ENCODE measurements around the gene LRRC8E. TPM values are rescaled to one million over a fixed set of nuclear protein-coding genes. Genes with fewer than 3 reads are reported as not detected.

The LRRC8E gene
- total RNA-seq, 1 experiment from 2014 or later = 10.3 TPM

- peaks cover 25% of the 10 kb centered on the region for H3K4me1 Mint-ChIP-seq (ENCODE audit: insufficient read depth, unreplicated experiment)
- H3K27me3 Mint-ChIP-seq (ENCODE audit: insufficient read depth, unreplicated experiment) = no peaks in the 10 kb centered on the region
- no TSS peak for BruUV-seq (replicated peaks)
- POLR2A ChIA-PET = interaction anchor here (0.5 to 1.8 kb wide), 3 partner anchors 16 to 29 kb away, joined by 4 to 5 read pairs (median 4); partner anchors contain the start of gene LRRC8E
- no peak for TF ChIP-seq CTCF (IDR thresholded peaks at IDR 0.05; ENCODE audit: unreplicated experiment)
- DNase-seq (ENCODE audit: unreplicated experiment) = no peak
- peaks cover 7% of the 10 kb centered on the region for H3K36me3 Mint-ChIP-seq (ENCODE audit: insufficient read depth, unreplicated experiment)
- H3K9me3 Mint-ChIP-seq (ENCODE audit: unreplicated experiment) = no peaks in the 10 kb centered on the region
- CTCF ChIA-PET = interaction anchor here (1.3 kb wide), 1 partner anchor 20 kb away, joined by 5 read pairs; no protein-coding TSS in a partner anchor
- peak overlapping the region; percentile 68 for H3K4me3 Mint-ChIP-seq (ENCODE audit: unreplicated experiment)
- intact Hi-C loops (cut with micrococcal nuclease) = no loop called here
- H3K27ac Mint-ChIP-seq (ENCODE audit: low read depth, unreplicated experiment) = no peak overlapping the region
These were observed 15.8 kb upstream of the LRRC8E start for GRCh38 chr19:7872306-7873204.

GRCh38 chr19:7873304-7874075 lies 14.8 kb upstream of the LRRC8E start:
- peaks cover 25% of the 10 kb centered on the region for H3K4me1 Mint-ChIP-seq (ENCODE audit: insufficient read depth, unreplicated experiment)
- ChIA-PET CTCF (interaction anchor here (1.3 kb wide), 1 partner anchor 21 kb away, joined by 5 read pairs; no protein-coding TSS in a partner anchor), POLR2A (no interaction called here)
- no peaks in the 10 kb centered on the region for H3K27me3 Mint-ChIP-seq (ENCODE audit: insufficient read depth, unreplicated experiment)
- H3K9me3 Mint-ChIP-seq (ENCODE audit: unreplicated experiment) = no peaks in the 10 kb centered on the region
- no TSS peak for BruUV-seq (replicated peaks)
- peaks cover 7% of the 10 kb centered on the region for H3K36me3 Mint-ChIP-seq (ENCODE audit: insufficient read depth, unreplicated experiment)
- no peak for TF ChIP-seq CTCF (IDR thresholded peaks at IDR 0.05; ENCODE audit: unreplicated experiment)
- no peak overlapping the region for H3K27ac Mint-ChIP-seq (ENCODE audit: low read depth, unreplicated experiment)
- no peak overlapping the region for H3K4me3 Mint-ChIP-seq (ENCODE audit: unreplicated experiment)
- DNase-seq (ENCODE audit: unreplicated experiment) = no peak
- intact Hi-C loops (cut with micrococcal nuclease) = no loop called here

- no peak within 1 kb of the TSS for H3K4me3 Mint-ChIP-seq (ENCODE audit: unreplicated experiment)
- H3K36me3 Mint-ChIP-seq (ENCODE audit: insufficient read depth, unreplicated experiment) = peaks cover 7% of the 10 kb centered on the region
- BruUV-seq (replicated peaks) = no TSS peak
- intact Hi-C loops (cut with micrococcal nuclease) = no loop called here
- H3K9me3 Mint-ChIP-seq (ENCODE audit: unreplicated experiment) = no peaks in the 10 kb centered on the region
- H3K4me1 Mint-ChIP-seq (ENCODE audit: insufficient read depth, unreplicated experiment) = peaks cover 25% of the 10 kb centered on the region
- ChIA-PET CTCF (no interaction called here), POLR2A (interaction anchor here (0.6 kb wide), 1 partner anchor 28 kb away, joined by 3 read pairs; no protein-coding TSS in a partner anchor)
- TF ChIP-seq CTCF (IDR thresholded peaks at IDR 0.05; ENCODE audit: unreplicated experiment) = no peak
- no peak within 1 kb of the TSS for H3K27ac Mint-ChIP-seq (ENCODE audit: low read depth, unreplicated experiment)
- no peak for DNase-seq (ENCODE audit: unreplicated experiment)
- H3K27me3 Mint-ChIP-seq (ENCODE audit: insufficient read depth, unreplicated experiment) = no peaks in the 10 kb centered on the region
These were observed 14.0 kb upstream of the LRRC8E start, which contains the start of gene PRR36 for GRCh38 chr19:7874076-7874896. Gene PRR36, minus strand, starts transcription at chr19:7874390. Its CDS starts 701 bp downstream, at chr19:7873689.

Measured in MCF 10A (cell line).